ENCODE measurements around the gene KRTAP4-11.
"Not testable (repeated sequence)": the region's sequence is repeated elsewhere in the genome, so short reads cannot be mapped to it uniquely, and the experiment has no call there.

Gene KRTAP4-11

DNA sequence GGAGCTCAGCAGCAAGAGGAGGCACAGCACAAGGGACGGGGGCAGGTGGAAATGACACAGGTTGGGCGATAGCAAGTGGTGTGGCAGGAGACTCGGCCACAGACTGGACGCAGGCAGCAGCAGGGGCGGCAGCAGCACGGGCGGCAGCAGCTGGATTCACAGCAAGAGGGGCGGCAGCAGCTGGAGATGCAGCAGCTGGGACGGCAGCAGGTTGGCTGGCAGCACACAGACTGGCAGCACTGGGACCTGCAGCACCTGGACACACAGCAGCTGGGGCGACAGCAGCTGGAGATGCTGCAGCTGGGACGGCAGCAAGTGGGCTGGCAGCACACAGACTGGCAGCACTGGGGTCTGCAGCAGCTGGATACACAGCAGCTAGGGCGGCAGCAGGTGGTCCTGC, 21.7 kb upstream of the KRTAP4-11 start:
- not testable (repeated sequence) for H3K27ac Mint-ChIP-seq, H3K4me3 Mint-ChIP-seq, H3K27me3 Mint-ChIP-seq

DNA sequence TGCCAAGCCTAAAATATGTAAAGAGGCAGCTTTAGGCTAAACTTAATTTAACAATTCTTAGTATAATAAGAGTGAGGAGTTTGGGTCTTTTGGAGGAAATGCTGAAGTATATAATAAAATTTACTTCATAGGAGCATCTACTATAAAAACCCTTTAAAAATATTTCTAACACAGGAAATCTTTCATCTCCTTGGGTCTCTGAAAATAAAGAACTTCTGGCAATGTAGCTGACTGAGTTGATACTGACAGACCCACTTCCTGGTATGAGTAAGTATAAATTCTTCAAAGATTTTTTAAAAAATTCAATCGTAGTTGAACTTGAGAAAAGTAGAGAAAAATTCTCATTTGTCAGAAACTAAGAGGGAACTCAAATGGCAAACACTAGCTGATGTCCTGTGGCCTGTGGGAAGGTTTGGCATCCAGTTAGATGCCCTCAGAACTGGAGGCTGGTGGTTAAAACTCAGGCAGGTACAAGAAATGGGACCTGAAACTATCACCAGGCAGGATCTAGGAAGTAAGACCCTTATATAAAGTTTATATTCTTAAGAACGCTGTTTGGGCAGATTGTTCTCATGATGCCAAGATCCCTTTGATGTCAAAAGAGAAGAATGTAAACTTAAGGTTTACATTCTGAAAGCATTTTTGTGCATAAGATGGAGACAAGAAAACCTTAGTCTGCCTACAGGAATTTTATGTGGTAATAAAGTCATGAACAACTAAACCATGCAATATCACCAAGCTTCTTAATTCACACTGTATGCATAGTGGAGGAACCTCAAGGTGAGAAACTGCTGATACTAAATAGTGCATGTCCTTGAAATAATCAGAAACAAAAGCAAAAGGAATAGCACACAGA, 15.9 kb upstream of the KRTAP4-11 start:
- Mint-ChIP-seq H3K27ac (peak overlapping the region in 1 of 2 donors; percentile 75), H3K9me3 (peaks cover 0 to 7% of the 10 kb centered on the region in 2 donors), H3K4me3 (peak overlapping the region in 1 of 2 donors; percentile 70), H3K4me1 (peaks cover 41% of the 10 kb centered on the region), H3K27me3 (no peaks in the 10 kb centered on the region)
- DNase-seq = no peak
- no peak for ATAC-seq

More for the DNA sequence above, 21.7 kb upstream of the KRTAP4-11 start:
- H3K4me1 Mint-ChIP-seq, ATAC-seq, DNase-seq: not testable (repeated sequence)
- H3K9me3 Mint-ChIP-seq = peaks cover 28 to 43% of the 10 kb centered on the region in 2 donors

DNA sequence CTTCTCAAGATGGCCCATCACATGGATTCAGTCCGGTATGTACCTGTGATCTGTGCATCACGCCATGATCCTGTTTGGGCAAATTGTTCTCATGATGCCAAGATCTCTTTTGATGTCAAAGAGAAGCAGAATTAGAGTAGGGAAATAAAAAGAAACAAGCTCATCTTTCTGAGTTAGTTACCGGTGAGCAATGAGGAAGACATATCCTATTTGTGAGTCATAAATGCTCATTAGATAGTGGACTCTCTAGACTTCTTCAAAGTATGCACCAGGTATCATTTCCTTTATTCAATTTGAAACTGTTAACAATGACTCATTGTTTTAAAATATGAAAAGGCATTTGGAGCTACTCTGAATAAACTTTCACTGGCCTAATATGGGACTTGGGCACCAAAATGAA, 13.8 kb upstream of the KRTAP4-11 start:
- H3K27me3 Mint-ChIP-seq = no peaks in the 10 kb centered on the region
- peaks cover 52% of the 10 kb centered on the region for H3K4me1 Mint-ChIP-seq
- no peak overlapping the region for H3K27ac Mint-ChIP-seq
- DNase-seq (no peak), ATAC-seq (peak; percentile 61)
- H3K4me3 Mint-ChIP-seq = no peak overlapping the region
- no peaks in the 10 kb centered on the region for H3K9me3 Mint-ChIP-seq

DNA sequence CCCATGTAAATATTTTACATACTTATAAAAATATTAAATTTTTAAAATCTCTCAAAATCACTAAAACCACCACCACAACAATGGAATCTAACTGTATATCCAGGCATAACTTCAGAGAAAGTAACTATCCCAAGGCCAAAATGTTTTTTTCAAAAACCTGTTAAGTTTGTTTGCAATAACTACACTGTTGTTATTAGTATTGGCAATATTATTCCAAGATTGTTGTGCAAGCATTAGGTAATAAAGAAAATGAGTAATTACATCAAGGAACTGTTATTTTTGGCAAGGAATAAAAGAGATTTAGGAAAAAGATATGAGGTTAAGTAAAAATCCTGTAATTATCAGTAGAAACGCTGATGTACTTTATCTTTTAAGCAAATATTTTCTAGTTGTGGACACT, 9.2 kb upstream of the KRTAP4-11 start:
- Mint-ChIP-seq H3K4me1 (peaks cover 77% of the 10 kb centered on the region), H3K27ac (no peak overlapping the region), H3K27me3 (no peaks in the 10 kb centered on the region), H3K4me3 (no peak overlapping the region), H3K9me3 (peaks cover 0 to 1% of the 10 kb centered on the region in 2 donors)
- DNase-seq = no peak
- ATAC-seq = no peak

DNA sequence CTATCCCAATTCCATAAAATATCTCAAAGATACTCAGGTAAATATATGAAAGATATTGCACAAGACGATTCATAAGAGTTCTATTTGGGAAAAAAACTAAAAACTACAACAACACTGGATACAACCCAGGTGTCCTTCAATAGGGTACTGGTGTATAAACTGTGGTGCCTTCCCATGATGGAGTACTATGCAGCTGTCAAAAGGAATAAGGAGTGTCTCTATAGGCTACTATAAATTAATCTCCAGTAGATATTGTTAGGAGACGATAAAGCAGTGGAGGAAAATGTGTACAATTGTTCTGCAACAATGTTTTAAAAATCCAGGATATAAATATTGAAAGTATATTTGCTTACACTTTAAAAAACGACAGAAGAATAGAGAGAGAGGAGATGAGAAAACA, 8.2 kb upstream of the KRTAP4-11 start:
- DNase-seq (no peak), ATAC-seq (no peak)
- no peak overlapping the region for H3K27ac Mint-ChIP-seq
- H3K4me3 Mint-ChIP-seq = no peak overlapping the region
- H3K27me3 Mint-ChIP-seq = no peaks in the 10 kb centered on the region
- peaks cover 68% of the 10 kb centered on the region for H3K4me1 Mint-ChIP-seq
- H3K9me3 Mint-ChIP-seq = peaks cover 0 to 3% of the 10 kb centered on the region in 2 donors

DNA sequence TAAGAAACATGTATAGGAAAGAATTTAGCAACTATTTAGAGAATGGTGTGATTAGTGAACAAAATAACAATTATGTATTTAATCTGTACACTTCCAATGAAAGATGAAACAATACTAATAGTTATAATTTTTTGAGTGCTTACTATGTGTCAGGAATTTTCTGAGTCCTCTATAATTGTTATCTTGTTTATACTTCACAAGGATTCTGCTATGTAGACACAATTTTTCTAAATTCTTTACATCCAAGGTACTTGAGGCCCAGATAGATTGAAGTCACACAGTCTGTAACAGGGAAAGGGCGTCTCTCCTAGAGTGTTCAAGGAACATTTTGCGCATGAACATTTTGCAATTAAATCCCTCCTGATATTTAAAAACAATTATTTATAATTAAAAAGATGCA, 6.9 kb upstream of the KRTAP4-11 start:
- peaks cover 65% of the 10 kb centered on the region for H3K4me1 Mint-ChIP-seq
- no peak overlapping the region for H3K27ac Mint-ChIP-seq
- peaks cover 0 to 7% of the 10 kb centered on the region in 2 donors for H3K9me3 Mint-ChIP-seq
- DNase-seq (no peak), ATAC-seq (no peak)
- no peaks in the 10 kb centered on the region for H3K27me3 Mint-ChIP-seq
- H3K4me3 Mint-ChIP-seq = no peak overlapping the region

DNA sequence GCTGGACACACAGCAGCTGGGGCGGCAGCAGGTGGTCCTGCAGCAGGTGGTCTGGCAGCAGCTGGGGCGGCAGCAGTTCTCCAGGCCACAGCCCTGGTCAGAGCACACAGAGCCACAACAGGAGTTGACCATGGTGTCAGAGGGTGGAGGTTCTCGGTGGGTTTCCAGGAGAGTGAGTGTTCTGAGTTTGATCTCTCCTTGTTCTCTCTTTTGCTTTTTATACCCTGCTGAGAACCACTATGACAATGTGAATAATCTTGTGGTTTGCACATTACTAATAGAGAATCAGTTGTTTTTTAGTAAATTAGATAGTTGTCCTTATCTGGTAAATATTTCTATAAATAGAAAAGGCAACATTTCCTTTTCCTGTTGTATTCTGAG, 5.8 kb upstream of the KRTAP4-11 start, which contains the start of gene KRTAP4-12:
TSS of gene KRTAP4-12 (minus strand) at position 192 of the 381 bp plus-strand sequence. CDS start at position 132, 60 bp downstream.
- Mint-ChIP-seq H3K4me3 (peak within 1 kb of the TSS; percentile 72), H3K27ac (peak within 1 kb of the TSS in 1 of 2 donors; percentile 76), H3K4me1 (peaks cover 62% of the 10 kb centered on the region)
- DNase-seq, H3K27me3 Mint-ChIP-seq, ATAC-seq, H3K9me3 Mint-ChIP-seq: not testable (repeated sequence)

DNA sequence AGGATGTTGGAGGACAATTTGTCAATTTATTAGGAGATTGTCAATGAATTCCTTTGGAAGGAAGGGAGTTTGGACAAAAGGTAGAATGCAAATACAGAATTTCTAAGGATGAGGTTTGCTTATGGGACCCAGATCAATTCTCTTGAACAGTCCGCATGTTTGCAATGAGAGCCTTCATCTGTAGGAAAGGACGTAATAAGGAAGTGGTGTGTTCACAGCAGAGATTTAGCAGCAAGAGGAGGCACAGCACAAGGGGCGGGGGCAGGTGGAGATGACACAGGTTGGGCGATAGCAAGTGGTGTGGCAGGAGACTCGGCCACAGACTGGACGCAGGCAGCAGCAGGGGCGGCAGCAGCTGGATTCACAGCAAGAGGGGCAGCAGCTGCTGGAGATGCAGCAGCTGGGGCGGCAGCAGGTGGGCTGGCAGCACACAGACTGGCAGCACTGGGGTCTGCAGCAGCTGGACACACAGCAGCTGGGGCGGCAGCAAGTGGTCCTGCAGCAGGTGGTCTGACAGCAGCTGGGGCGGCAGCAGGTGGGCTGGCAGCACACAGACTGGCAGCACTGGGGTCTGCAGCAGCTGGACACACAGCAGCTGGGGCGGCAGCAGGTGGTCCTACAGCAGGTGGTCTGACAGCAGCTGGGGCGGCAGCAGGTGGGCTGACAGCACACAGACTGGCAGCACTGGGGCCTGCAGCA, 5.3 kb upstream of the KRTAP4-11 start:
- Mint-ChIP-seq H3K4me1 (peaks cover 61% of the 10 kb centered on the region), H3K4me3 (peak overlapping the region; percentile 72), H3K27ac (peak overlapping the region in 1 of 2 donors; percentile 76)
- not testable (repeated sequence) for ATAC-seq, H3K9me3 Mint-ChIP-seq, DNase-seq, H3K27me3 Mint-ChIP-seq

DNA sequence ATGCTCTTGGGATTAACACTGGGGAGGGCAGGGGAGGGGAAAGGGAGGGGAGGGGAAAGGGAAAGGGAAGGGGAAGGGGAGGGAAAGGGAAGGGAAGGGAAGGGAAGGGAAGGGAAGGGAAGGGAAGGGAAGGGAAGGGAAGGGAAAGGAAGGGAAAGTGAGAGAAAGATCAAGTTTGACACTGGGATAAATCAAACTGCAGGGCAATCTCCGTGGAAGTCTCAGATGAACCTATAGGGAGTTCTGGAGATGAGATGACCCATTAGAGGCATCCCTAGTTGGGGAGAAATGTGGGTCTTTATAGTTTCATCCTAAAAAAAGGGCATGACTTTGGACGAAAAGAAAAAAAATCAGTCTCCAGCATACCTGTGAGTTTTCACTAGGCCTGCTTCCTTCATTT, 3.6 kb upstream of the KRTAP4-11 start:
- ATAC-seq = no peak
- H3K27ac Mint-ChIP-seq = no peak overlapping the region
- DNase-seq = no peak
- H3K4me1 Mint-ChIP-seq = peaks cover 59% of the 10 kb centered on the region
- peaks cover 0 to 7% of the 10 kb centered on the region in 2 donors for H3K9me3 Mint-ChIP-seq
- no peak overlapping the region for H3K4me3 Mint-ChIP-seq
- H3K27me3 Mint-ChIP-seq = no peaks in the 10 kb centered on the region

DNA sequence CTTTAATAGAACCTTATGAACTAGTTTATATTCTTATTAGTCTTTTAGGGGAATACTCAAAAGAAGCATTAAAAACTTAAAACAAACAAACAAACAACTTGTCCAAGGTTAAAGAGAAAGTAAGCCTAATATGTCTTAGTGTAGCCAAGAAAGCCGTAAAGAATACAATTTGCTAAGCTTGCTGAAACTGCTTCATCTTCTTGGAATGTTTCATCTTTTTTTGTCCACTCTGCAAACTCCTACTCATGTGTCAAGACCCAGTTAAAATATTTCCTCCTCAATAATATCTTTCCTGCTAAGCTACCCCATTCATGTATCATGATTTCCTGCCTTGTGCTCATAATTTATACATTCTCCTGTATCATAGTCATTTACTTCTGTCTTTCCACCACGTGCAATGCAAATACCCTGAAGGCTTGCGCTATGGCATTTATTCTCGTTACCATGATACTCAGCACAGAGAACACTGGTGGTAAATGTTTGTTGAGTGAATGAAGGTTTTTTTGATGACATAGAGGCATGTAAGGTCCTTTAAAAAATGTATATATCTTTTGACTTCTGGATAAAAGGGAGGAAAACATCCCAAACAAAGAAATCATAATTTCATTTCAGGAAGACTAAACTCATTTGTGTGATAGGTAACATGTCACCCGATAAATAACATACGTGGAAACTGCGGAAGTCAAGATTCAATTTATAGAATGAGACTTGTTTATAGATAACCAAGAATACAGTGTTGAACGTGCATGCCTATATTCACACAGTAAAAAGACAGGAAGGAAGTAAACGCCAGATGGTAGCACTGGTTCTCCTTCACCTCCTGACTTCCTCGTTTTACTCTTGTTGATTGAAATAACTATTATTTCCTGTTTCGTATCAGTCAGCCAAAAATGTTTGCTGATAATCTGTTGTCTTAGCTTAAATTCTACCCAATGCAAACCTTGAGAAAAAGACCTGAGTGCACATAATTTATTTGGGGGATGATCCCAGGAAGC, 1.8 kb upstream of the KRTAP4-11 start:
- Mint-ChIP-seq H3K4me3 (peak overlapping the region; percentile 29 to 60), H3K4me1 (peaks cover 48% of the 10 kb centered on the region), H3K27ac (peak overlapping the region; percentile 89 to 91)
- peak; percentile 45 for ATAC-seq
- H3K9me3 Mint-ChIP-seq, DNase-seq, H3K27me3 Mint-ChIP-seq: not testable (repeated sequence)

DNA sequence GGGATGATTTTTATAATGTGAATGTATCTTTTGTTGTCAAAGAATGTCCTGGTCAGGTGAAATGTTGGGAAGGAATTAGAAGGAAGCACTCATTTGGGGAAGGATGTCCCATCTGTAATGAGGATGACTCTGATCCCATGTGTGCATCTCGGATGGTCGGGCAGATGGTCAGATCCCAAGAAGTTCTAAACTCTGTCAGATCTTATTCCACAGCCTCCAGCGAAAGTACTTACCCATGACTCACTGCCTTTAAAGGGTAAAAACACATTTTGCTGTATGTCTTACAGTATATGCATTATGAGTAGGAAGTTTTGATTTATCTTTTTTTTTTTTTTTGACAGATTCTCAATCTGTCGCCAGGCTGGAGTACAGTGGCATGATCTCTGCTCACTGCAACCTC, 548 bp upstream of the KRTAP4-11 start:
- ATAC-seq (no peak), DNase-seq (no peak)
- Mint-ChIP-seq H3K4me1 (peaks cover 35% of the 10 kb centered on the region), H3K4me3 (no peak overlapping the region), H3K9me3 (peaks cover 0 to 7% of the 10 kb centered on the region in 2 donors), H3K27me3 (no peaks in the 10 kb centered on the region), H3K27ac (no peak overlapping the region)

DNA sequence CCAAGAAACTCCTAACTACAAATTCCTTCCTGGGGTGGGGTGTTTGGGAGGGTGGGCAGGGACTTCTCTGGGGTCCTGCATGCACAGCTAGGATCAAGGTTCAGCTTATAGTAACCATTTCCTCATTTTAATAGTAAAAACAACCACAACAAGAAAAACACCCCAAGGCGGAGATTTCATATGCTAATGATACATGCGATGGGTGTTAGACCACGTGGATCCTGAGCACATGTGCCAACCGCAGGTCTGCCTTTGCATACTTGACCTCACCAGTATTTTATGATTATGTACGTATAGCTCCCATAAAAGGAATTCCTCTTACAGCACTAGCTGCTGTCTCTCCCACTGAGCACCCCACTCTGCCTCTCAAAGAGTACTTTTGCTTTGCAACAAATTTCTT, 1.9 kb downstream of the KRTAP4-11 start:
- Mint-ChIP-seq H3K9me3 (peaks cover 0 to 6% of the 10 kb centered on the region in 2 donors), H3K27ac (no peak overlapping the region), H3K4me1 (peaks cover 25% of the 10 kb centered on the region), H3K27me3 (no peaks in the 10 kb centered on the region), H3K4me3 (no peak overlapping the region)
- no peak for ATAC-seq
- DNase-seq = no peak

DNA sequence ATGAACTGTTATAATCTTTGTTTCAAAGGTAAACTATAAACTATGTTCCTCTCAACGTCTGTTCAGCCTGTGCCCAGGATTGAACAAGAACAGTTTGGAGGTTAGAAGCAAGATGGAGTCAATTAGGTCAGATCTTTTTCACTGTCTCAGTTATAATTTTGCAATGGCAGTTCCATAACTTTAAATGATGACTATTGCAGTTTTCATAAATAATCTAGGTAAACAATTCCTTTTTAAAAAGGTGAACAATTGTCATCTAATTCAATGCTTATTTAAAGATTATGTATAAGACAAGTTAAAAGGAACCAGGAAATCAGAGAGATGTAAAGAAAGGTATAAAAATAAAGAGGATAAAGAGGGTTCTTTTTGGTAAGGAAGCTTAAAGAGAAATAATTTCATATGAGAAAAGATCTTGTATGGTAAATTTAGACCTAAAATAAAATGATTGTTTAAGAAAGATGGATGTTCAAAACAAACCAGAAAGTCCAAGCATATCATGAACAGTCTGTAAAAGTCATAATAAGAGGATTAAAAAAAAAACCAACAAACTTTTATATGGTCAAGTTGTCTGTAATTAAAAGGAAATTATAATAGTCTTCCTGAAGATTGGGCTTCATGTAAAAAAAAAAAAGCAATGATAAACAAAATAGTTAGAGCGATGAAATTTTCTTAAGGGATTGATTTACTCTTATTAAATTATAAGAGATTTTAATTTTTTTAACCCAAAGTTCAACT, 6.9 kb downstream of the KRTAP4-11 start:
- Mint-ChIP-seq H3K27me3 (no peaks in the 10 kb centered on the region), H3K4me1 (peaks cover 19% of the 10 kb centered on the region), H3K9me3 (peaks cover 0 to 12% of the 10 kb centered on the region in 2 donors), H3K4me3 (no peak overlapping the region), H3K27ac (no peak overlapping the region)
- no peak for DNase-seq
- no peak for ATAC-seq

DNA sequence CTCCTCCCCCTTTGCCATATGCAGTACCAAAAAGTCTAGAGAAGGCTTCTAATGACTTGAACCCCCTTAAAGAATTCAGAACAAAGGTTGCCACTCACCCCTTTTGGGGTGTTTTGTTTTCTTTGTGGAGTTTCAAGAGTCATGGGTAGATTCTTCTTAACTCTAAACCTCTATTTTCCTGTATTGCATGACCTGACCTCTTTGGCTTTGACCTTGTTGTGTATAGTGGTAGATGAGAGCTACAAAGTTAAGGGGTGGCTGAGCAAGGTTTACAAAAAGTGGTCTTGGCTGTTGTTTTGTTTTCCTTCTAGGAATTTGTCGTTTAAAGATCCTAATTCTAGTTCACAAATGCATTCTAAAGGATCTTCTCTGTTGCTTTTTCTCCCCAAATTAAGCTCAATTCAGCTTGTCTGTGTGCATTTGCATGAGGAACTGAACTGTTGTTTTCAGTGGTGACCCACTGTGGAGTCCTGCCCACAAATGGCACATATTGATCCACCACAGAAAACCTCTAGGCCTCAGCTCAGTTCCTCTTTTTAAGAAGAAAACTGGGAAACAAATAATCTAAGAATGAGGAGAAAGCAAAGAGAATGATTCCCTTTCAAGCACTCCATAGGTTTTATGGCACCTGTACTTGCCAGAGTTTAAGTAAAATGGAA, 9.3 kb downstream of the KRTAP4-11 start:
- DNase-seq, H3K27ac Mint-ChIP-seq, ATAC-seq, H3K27me3 Mint-ChIP-seq: not testable (repeated sequence)
- Mint-ChIP-seq H3K4me3 (peak overlapping the region in 1 of 2 donors; percentile 22), H3K4me1 (peaks cover 18% of the 10 kb centered on the region), H3K9me3 (peaks cover 0 to 12% of the 10 kb centered on the region in 2 donors)
